Suprapubic skin (tissue), 4 donors: ENCODE measurements around the gene COL4A1. TPM values are rescaled to one million over a fixed set of nuclear protein-coding genes. Genes with fewer than 3 reads are reported as not detected.

Source experiments
- DNase-seq, 2 donors: peaks; one replicate each; pipeline ENCODE4 v3.0.0-alpha.2; 2019; ENCODE audit warnings: low spot score in 2 of 2
- H3K27ac ChIP-seq: fragments of 200-600 bp; sonication (generic); one replicate; pipeline ENCODE4 v1.5.1; 2019
- H3K27me3 ChIP-seq: fragments of 200-600 bp; sonication (generic); one replicate; pipeline ENCODE4 v1.5.1; 2019
- H3K36me3 ChIP-seq: fragments of 200-600 bp; sonication (generic); one replicate; pipeline ENCODE4 v1.5.1; 2019
- H3K4me1 ChIP-seq: fragments of 200-600 bp; sonication (generic); one replicate; pipeline ENCODE4 v1.5.1; 2019
- H3K4me3 ChIP-seq: fragments of 200-600 bp; sonication (generic); one replicate; pipeline ENCODE4 v1.5.1; 2019; ENCODE audit warnings: mild to moderate bottlenecking
- H3K9me3 ChIP-seq: fragments of 200-600 bp; sonication (generic); one replicate; pipeline ENCODE4 v1.5.1; 2019
- EP300 ChIP-seq: sonication (generic); formaldehyde crosslinking; IDR thresholded peaks from one replicate; pipeline ENCODE4 v1.6.1; 2017; ENCODE audit warnings: antibody characterized with exemption
- POLR2A ChIP-seq, 2 donors: fragments of 450-650 bp; IDR thresholded peaks; one replicate each; pipeline ENCODE4 v1.6.1; 2017; ENCODE audit warnings: antibody characterized with exemption in 2 of 2, mild to moderate bottlenecking in 2 of 2, moderate library complexity in 2 of 2
- POLR2AphosphoS5 ChIP-seq, 3 donors: sonication (generic); formaldehyde crosslinking; IDR thresholded peaks; one replicate each; pipeline ENCODE4 v1.6.1; 2017; ENCODE audit warnings: antibody characterized with exemption in 3 of 3
- WGBS: methylation state at CpG from one replicate; pipeline ENCODE4 v1.1.5; 2018; 5-methylcytosine and 5-hydroxymethylcytosine counted together
- total RNA-seq, 4 donors: library from RNA; depleted of rRNA; stranded (reverse); fragments of >200 nt; gene quantifications; one replicate each; pipeline ENCODE4 v1.1.0, GENCODE V29; 2016
- TF ChIP-seq, protein P1 (sequence below), 2 donors: fragments of 200-600 bp in 1 of 2; fragments of 450-650 bp in 1 of 2; sonication (generic) in 1 of 2; IDR thresholded peaks; one replicate each; pipeline ENCODE4 v1.5.1; 2016 to 2019; ENCODE audit warnings: antibody characterized with exemption in 2 of 2, mild to moderate bottlenecking in 1 of 2, moderate library complexity in 1 of 2

Gene COL4A1
- total RNA-seq, 4 donors from 2014 or later: 36.7 to 60.8 (median 43.6) TPM

- Histone ChIP-seq H3K9me3 (no peaks in the 10 kb centered on the region), H3K27me3 (peaks cover 9% of the 10 kb centered on the region), H3K36me3 (no peaks in the 10 kb centered on the region), H3K27ac (no peak overlapping the region), H3K4me1 (peaks cover 16% of the 10 kb centered on the region), H3K4me3 (peak overlapping the region; percentile 68)
- DNase-seq: no peak
- 0% methylated on average over 7 of the region's 7 CpGs for WGBS
- no peak for TF ChIP-seq POLR2AphosphoS5 (IDR thresholded peaks at IDR 0.05)
- no peak for TF ChIP-seq POLR2A (IDR thresholded peaks at IDR 0.05)
- TF ChIP-seq EP300: no peak
- TF ChIP-seq, protein P1, sequence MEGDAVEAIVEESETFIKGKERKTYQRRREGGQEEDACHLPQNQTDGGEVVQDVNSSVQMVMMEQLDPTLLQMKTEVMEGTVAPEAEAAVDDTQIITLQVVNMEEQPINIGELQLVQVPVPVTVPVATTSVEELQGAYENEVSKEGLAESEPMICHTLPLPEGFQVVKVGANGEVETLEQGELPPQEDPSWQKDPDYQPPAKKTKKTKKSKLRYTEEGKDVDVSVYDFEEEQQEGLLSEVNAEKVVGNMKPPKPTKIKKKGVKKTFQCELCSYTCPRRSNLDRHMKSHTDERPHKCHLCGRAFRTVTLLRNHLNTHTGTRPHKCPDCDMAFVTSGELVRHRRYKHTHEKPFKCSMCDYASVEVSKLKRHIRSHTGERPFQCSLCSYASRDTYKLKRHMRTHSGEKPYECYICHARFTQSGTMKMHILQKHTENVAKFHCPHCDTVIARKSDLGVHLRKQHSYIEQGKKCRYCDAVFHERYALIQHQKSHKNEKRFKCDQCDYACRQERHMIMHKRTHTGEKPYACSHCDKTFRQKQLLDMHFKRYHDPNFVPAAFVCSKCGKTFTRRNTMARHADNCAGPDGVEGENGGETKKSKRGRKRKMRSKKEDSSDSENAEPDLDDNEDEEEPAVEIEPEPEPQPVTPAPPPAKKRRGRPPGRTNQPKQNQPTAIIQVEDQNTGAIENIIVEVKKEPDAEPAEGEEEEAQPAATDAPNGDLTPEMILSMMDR (IDR thresholded peaks at IDR 0.05): no peak
Measured at GRCh38 chr13:110137680-110138009, 169.3 kb downstream of the COL4A1 start.

DNA sequence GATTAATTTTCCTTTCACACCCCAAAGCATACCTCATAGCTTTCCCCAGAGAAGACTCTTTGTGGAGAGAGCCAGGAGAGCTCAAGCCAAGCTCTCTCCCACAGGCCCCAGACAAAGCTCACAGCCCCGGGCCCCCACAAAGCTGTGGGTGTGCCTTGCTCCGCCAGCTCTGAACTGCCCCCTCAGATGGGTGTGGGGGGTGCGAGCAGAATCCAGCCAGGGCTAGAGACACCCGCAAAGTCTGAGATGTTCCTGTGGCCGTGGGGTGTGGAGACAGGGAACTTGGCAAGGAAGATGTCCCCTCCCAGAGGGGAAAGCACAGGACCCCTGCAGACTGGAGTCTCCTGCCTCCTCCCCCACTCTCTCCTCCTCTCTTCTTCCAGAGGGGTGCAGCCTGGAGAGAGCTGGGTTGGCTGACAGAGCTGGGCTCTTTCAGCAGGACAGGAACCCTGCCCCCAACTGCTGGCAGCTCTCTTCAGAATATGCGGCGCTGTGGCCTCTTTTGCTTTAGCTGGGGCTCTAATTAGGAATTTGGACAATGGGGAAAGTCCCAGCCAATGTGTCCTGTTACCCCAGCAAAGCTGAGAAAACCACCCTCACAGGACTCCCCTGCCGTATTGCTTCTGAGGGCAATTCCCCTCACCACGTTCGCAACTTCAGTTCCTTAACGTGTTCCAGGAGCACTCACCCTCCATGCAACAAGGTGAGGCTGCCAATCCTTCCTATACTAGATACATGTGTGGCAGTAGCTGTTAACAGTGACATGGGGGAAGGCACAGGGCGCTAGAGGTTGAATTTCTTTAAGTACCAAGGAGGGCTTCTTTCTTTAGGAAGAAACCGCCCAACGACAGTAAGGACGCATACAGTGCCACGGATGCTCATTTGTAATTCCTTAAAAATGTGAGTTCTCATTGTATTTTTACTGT is 170.0 kb downstream of the COL4A1 start:
- DNase-seq: no peak
- TF ChIP-seq POLR2A (IDR thresholded peaks at IDR 0.05) (no peak), EP300 (no peak), POLR2AphosphoS5 (IDR thresholded peaks at IDR 0.05) (no peak)
- TF ChIP-seq, protein P1 (IDR thresholded peaks at IDR 0.05): no peak
- H3K27me3 ChIP-seq: peaks cover 12% of the 10 kb centered on the region
- no peak overlapping the region for H3K4me3 ChIP-seq
- H3K9me3 ChIP-seq: no peaks in the 10 kb centered on the region
- no peaks in the 10 kb centered on the region for H3K36me3 ChIP-seq
- WGBS: 45% methylated on average over 16 of the region's 16 CpGs
- H3K27ac ChIP-seq: no peak overlapping the region
- peaks cover 16% of the 10 kb centered on the region for H3K4me1 ChIP-seq

GRCh38 chr13:110135977-110136597 is 170.9 kb downstream of the COL4A1 start:
- peaks cover 16% of the 10 kb centered on the region for H3K4me1 ChIP-seq
- H3K27me3 ChIP-seq: peaks cover 17% of the 10 kb centered on the region
- DNase-seq: no peak
- TF ChIP-seq EP300 (no peak), POLR2AphosphoS5 (IDR thresholded peaks at IDR 0.05) (no peak), POLR2A (IDR thresholded peaks at IDR 0.05) (no peak)
- TF ChIP-seq, protein P1 (IDR thresholded peaks at IDR 0.05): no peak
- 80% methylated on average over 5 of the region's 5 CpGs for WGBS
- H3K27ac ChIP-seq: no peak overlapping the region
- no peaks in the 10 kb centered on the region for H3K9me3 ChIP-seq
- H3K36me3 ChIP-seq: no peaks in the 10 kb centered on the region
- H3K4me3 ChIP-seq: no peak overlapping the region

DNA sequence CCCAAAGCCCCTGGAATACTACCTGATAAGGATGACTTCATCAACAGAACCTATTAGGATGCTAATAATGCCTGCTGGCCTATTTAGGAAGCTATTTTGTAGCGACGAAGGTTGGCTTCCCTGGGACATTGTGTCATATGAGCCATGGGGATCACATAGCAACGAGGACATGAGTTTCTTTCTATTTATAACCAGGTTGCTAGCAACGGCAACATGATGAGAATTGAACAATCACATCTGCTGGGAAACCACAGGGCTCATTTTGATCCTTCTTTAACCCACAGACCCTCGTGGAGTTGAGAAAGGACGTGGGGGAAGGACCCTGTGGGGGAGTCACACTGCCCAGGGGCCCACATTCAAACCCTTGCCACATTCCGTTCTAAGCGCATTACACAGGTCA is 172.2 kb downstream of the COL4A1 start:
- Histone ChIP-seq H3K27ac (no peak overlapping the region), H3K4me1 (peaks cover 16% of the 10 kb centered on the region)
- no peak for DNase-seq

DNA sequence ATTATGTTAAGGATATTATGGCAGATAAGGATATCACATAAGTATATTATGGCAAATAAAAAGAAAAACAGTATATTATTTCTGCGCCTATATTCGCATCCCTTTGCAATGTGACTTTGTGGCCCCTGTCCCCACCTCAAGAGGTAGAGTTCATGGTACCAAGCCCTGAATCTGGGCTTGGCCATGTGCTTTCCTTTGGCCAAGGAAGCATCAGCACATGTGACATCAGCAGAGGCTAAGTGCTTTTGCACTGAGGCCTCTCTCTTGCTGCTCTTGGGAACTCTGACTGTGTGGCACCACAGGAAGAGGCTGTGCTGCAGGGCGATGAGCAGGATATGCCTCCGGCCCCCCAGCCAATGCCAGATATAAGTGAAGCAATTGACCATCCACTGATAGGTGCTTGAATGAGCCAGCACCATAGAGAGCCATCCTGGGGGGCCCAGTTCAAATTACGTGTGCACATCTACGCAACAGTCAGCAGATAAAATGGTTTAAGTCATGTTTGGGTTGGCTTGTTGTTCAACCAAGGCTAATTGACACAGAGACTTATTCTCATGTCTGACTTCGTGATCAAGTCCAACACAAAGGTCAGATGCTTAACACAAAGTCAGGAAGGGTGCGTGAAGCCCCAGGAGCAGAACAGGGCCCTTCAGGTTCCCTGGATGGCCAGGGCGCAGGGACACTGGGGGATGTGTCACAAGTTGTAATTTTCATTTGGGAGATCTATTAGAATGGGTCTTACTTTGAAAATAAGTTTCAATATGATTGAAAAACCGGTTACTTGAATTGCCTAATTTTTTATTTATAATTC is 173.3 kb downstream of the COL4A1 start:
- no peak for DNase-seq
- no peaks in the 10 kb centered on the region for H3K36me3 ChIP-seq

More for the DNA sequence above, 172.2 kb downstream of the COL4A1 start:
- H3K27me3 ChIP-seq: peaks cover 20% of the 10 kb centered on the region
- no peaks in the 10 kb centered on the region for H3K36me3 ChIP-seq
- no peak for TF ChIP-seq POLR2A (IDR thresholded peaks at IDR 0.05)
- WGBS: 71% methylated on average over 8 of the region's 8 CpGs
- H3K4me3 ChIP-seq: no peak overlapping the region
- no peaks in the 10 kb centered on the region for H3K9me3 ChIP-seq

More for the DNA sequence above, 173.3 kb downstream of the COL4A1 start:
- Histone ChIP-seq H3K9me3 (no peaks in the 10 kb centered on the region), H3K27ac (no peak overlapping the region), H3K27me3 (peaks cover 20% of the 10 kb centered on the region), H3K4me1 (peaks cover 13% of the 10 kb centered on the region), H3K4me3 (no peak overlapping the region)
- no peak for TF ChIP-seq POLR2A (IDR thresholded peaks at IDR 0.05)
- no peak for TF ChIP-seq POLR2AphosphoS5 (IDR thresholded peaks at IDR 0.05)
- TF ChIP-seq, protein P1 (IDR thresholded peaks at IDR 0.05): no peak
- WGBS: 87% methylated on average over 8 of the region's 10 CpGs
